Activated naive CD4-positive, alpha-beta T cell treated with anti-CD3 and anti-CD28 coated beads, Interleukin-2, amount 50 U/mL, for 16 hours (primary cell): ENCODE measurements around the gene SELENOO.
A peak's percentile ranks its signal among the peaks of the same experiment; 100 is the strongest.
"Not testable (repeated sequence)": the region's sequence is repeated elsewhere in the genome, so short reads cannot be mapped to it uniquely, and the experiment has no call there.

Experiments used
- DNase-seq: peaks from one replicate; pipeline ENCODE4 v3.0.0-alpha.2; 2020

SELENOO gene

GRCh38 chr22:50200461-50201190 is at the start of gene SELENOO:
Gene SELENOO (plus strand): TSS chr22:50201011. CDS start chr22:50201037, 26 bp downstream.
- DNase-seq, result peak; percentile 93

GRCh38 chr22:50151571-50152537 is 49.0 kb upstream of the SELENOO start:
- DNase-seq, result no peak

- no peak for DNase-seq
Measured at GRCh38 chr22:50153056-50153755, 47.6 kb upstream of the SELENOO start.

- DNase-seq, result no peak
Measured at GRCh38 chr22:50153756-50154140, 47.1 kb upstream of the SELENOO start.

GRCh38 chr22:50157709-50158375 is 43.0 kb upstream of the SELENOO start:
- DNase-seq, result no peak

- DNase-seq, result no peak
Measured at GRCh38 chr22:50160947-50161346, 39.9 kb upstream of the SELENOO start.

GRCh38 chr22:50161508-50162390 is 39.1 kb upstream of the SELENOO start:
- DNase-seq, result no peak

GRCh38 chr22:50162391-50162956 is 38.3 kb upstream of the SELENOO start:
- DNase-seq, result no peak

- no peak for DNase-seq
Measured at GRCh38 chr22:50165436-50166123, 35.2 kb upstream of the SELENOO start.

GRCh38 chr22:50167689-50168489 is 32.9 kb upstream of the SELENOO start:
- DNase-seq, result no peak

GRCh38 chr22:50168490-50169180 is 32.2 kb upstream of the SELENOO start:
- DNase-seq, result not testable (repeated sequence)

GRCh38 chr22:50169181-50169759 is 31.5 kb upstream of the SELENOO start:
- no peak for DNase-seq

- peak; percentile 69 for DNase-seq
Measured at GRCh38 chr22:50169774-50170341, 31.0 kb upstream of the SELENOO start.

- DNase-seq, result no peak
Measured at GRCh38 chr22:50170453-50171318, 30.1 kb upstream of the SELENOO start, which contains the start of gene PANX2. Gene PANX2 (plus strand): TSS chr22:50170731. CDS start chr22:50170731, 0 bp downstream.

- no peak for DNase-seq
Measured at GRCh38 chr22:50171319-50171964, 29.4 kb upstream of the SELENOO start.

GRCh38 chr22:50171965-50172421 is 28.8 kb upstream of the SELENOO start:
- DNase-seq, result no peak
